OCI-LY3 (cell line): ENCODE data around the gene GCAT.

Experiments used
- H2AFZ ChIP-seq: fragments of 200-600, 300-600 bp; shearing (Covaris generic); 2 replicates; pipeline ENCODE4 v1.6.0; 2014; ENCODE audit warnings: antibody characterized with exemption, low read depth, low read length
- H3K27ac ChIP-seq: fragments of 200-600, 300-600 bp; sonication (generic); 2 replicates; pipeline ENCODE4 v1.5.1; 2014; ENCODE audit warnings: mild to moderate bottlenecking, low read length, moderate library complexity, mixed read lengths
- H3K27me3 ChIP-seq: fragments of 200-600, 300-600 bp; sonication (generic); 2 replicates; pipeline ENCODE4 v1.6.1; 2014; ENCODE audit warnings: low read depth, low read length, mixed read lengths
- H3K36me3 ChIP-seq: fragments of 200-600, 300-600 bp; sonication (generic); replicated peaks from 2 replicates; pipeline ENCODE3; 2014; ENCODE audit warnings: low read depth, low read length, mixed read lengths
- H3K4me1 ChIP-seq: fragments of 300-600, 200-600 bp; sonication (generic); 2 replicates; pipeline ENCODE4 v1.6.1; 2014; ENCODE audit warnings: low read length, mixed read lengths
- H3K4me2 ChIP-seq: fragments of 200-600, 300-600 bp; sonication (generic); 2 replicates; pipeline ENCODE4 v1.6.1; 2014; ENCODE audit warnings: low read length, mixed read lengths
- H3K4me3 ChIP-seq: fragments of 300-600, 200-600 bp; sonication (generic); 2 replicates; pipeline ENCODE4 v1.5.1; 2014; ENCODE audit warnings: antibody characterized with exemption, mild to moderate bottlenecking, low read length, moderate library complexity
- H3K79me2 ChIP-seq: fragments of 300-600, 200-600 bp; shearing (Covaris generic); 2 replicates; pipeline ENCODE4 v1.6.1; 2014; ENCODE audit warnings: mild to moderate bottlenecking, low read length, mixed read lengths
- H3K9ac ChIP-seq: fragments of 300-600, 200-600 bp; shearing (Covaris generic); 2 replicates; pipeline ENCODE4 v1.6.0; 2014; ENCODE audit warnings: mild to moderate bottlenecking, low read length, moderate library complexity
- H3K9me3 ChIP-seq: fragments of 200-600, 300-600 bp; shearing (Covaris generic); 2 replicates; pipeline ENCODE4 v1.6.1; 2014; ENCODE audit warnings: low read length, mixed read lengths; ENCODE audit not compliant: insufficient read depth
- H4K20me1 ChIP-seq: fragments of 200-600, 300-600 bp; sonication (generic); 2 replicates; pipeline ENCODE4 v1.6.1; 2016; ENCODE audit warnings: low read length, mixed read lengths; ENCODE audit not compliant: insufficient read depth
- CTCF ChIP-seq: fragments of 200-600, 300-600 bp; sonication (generic); IDR thresholded peaks from 2 replicates; pipeline ENCODE4 v1.5.1; 2014; ENCODE audit warnings: antibody characterized with exemption, low read length, low read depth
- EZH2phosphoT487 ChIP-seq: fragments of 200-600 bp; shearing (Covaris generic); IDR thresholded peaks from 2 replicates; pipeline ENCODE4 v1.6.1; 2018; ENCODE audit warnings: antibody characterized with exemption, mixed run types, low read depth

GCAT gene

GRCh38 chr22:37812869-37813678 lies 5.3 kb downstream of the GCAT start:
- H3K36me3 ChIP-seq = no peaks in the 10 kb centered on the region
- H3K27me3 ChIP-seq = no peaks in the 10 kb centered on the region
- H3K4me2 ChIP-seq = no peak overlapping the region
- no peak overlapping the region for H3K4me3 ChIP-seq
- peaks cover 9% of the 10 kb centered on the region for H3K4me1 ChIP-seq
- no peak overlapping the region for H3K9ac ChIP-seq
- H3K79me2 ChIP-seq = no peaks in the 10 kb centered on the region
- H4K20me1 ChIP-seq = no peaks in the 10 kb centered on the region
- TF ChIP-seq CTCF = no peak
- no peak for TF ChIP-seq EZH2phosphoT487
- no peak overlapping the region for H2AFZ ChIP-seq
- no peaks in the 10 kb centered on the region for H3K9me3 ChIP-seq
- H3K27ac ChIP-seq = no peak overlapping the region

GRCh38 chr22:37815593-37815992 lies 7.9 kb downstream of the GCAT start:
- Histone ChIP-seq H3K36me3 (no peaks in the 10 kb centered on the region), H2AFZ (no peak overlapping the region), H4K20me1 (no peaks in the 10 kb centered on the region), H3K27ac (no peak overlapping the region), H3K27me3 (no peaks in the 10 kb centered on the region), H3K79me2 (no peaks in the 10 kb centered on the region), H3K9ac (no peak overlapping the region), H3K4me2 (no peak overlapping the region), H3K4me3 (no peak overlapping the region), H3K4me1 (peaks cover 4% of the 10 kb centered on the region; the same call in 1 of the 2 replicates), H3K9me3 (no peaks in the 10 kb centered on the region)
- TF ChIP-seq EZH2phosphoT487 (no peak), CTCF (no peak)

- no peaks in the 10 kb centered on the region for H3K36me3 ChIP-seq
- H3K4me2 ChIP-seq = no peak overlapping the region
- no peaks in the 10 kb centered on the region for H3K27me3 ChIP-seq
- no peak overlapping the region for H3K9ac ChIP-seq
- no peaks in the 10 kb centered on the region for H3K79me2 ChIP-seq
- no peaks in the 10 kb centered on the region for H3K9me3 ChIP-seq
- H3K27ac ChIP-seq = no peak overlapping the region
- no peak overlapping the region for H2AFZ ChIP-seq
- H3K4me3 ChIP-seq = no peak overlapping the region
- H3K4me1 ChIP-seq = peaks cover 4% of the 10 kb centered on the region; the same call in 1 of the 2 replicates
- no peaks in the 10 kb centered on the region for H4K20me1 ChIP-seq
- TF ChIP-seq CTCF (no peak), EZH2phosphoT487 (no peak)
Measured at GRCh38 chr22:37816543-37817180, 8.9 kb downstream of the GCAT start.

GRCh38 chr22:37817705-37818408 lies 10.1 kb downstream of the GCAT start:
- H3K9me3 ChIP-seq = no peaks in the 10 kb centered on the region
- no peaks in the 10 kb centered on the region for H3K79me2 ChIP-seq
- H3K36me3 ChIP-seq = no peaks in the 10 kb centered on the region
- no peak overlapping the region for H3K27ac ChIP-seq
- H3K4me3 ChIP-seq = peak overlapping the region; percentile 73
- no peaks in the 10 kb centered on the region for H3K27me3 ChIP-seq
- peak overlapping the region; percentile 54; the same call in 1 of the 2 replicates for H3K9ac ChIP-seq
- H3K4me2 ChIP-seq = peak overlapping the region; percentile 84
- peaks cover 4% of the 10 kb centered on the region; the same call in 1 of the 2 replicates for H3K4me1 ChIP-seq
- H2AFZ ChIP-seq = peak overlapping the region; percentile 58; the same call in 1 of the 2 replicates
- no peaks in the 10 kb centered on the region for H4K20me1 ChIP-seq
- TF ChIP-seq EZH2phosphoT487 = no peak
- peak; percentile 91 for TF ChIP-seq CTCF
